Measurements from ENCODE around the gene STK32A.

The STK32A gene

DNA sequence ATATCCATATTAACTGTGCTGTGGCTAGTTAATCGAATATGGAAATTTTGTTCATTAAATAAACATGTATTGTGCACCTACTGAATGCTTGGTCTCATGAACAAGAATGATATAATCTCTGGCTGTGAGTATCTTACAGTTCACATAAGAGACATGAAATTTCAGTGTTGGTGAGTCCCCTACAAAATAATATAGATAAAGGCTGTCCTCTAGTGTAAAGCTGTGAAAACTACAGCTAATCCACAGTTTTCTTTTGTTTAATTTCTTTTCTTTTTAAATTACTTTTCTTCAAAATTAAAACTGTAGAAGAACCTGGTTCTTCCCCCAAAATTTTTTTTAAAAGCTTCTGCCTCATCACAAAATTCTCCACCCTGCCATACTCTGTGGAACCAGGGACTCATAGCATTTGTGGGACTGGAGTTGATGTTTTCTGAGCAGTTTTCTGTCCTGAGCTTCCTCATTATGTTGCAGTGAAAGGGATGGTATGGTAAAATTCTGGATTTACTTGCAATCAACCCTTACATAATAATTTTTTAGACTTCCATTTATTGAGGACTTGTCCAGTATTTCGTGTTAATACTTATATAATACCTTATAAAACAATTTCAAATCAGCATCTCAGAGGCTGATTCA lies 135.0 kb downstream of the STK32A start:
- Histone ChIP-seq H3K4me1 (ENCODE audit: insufficient read depth, low read length) (no peaks in the 10 kb centered on the region), H3K9me3 (ENCODE audit: low read length) (no peaks in the 10 kb centered on the region), H3K27me3 (ENCODE audit: insufficient read depth, low read length) (no peaks in the 10 kb centered on the region), H3K36me3 (ENCODE audit: insufficient read depth, low read length) (peaks cover 5% of the 10 kb centered on the region), H2AFZ (ENCODE audit: low read depth, low read length) (no peak overlapping the region), H3K4me3 (ENCODE audit: low read length) (no peak overlapping the region)

DNA sequence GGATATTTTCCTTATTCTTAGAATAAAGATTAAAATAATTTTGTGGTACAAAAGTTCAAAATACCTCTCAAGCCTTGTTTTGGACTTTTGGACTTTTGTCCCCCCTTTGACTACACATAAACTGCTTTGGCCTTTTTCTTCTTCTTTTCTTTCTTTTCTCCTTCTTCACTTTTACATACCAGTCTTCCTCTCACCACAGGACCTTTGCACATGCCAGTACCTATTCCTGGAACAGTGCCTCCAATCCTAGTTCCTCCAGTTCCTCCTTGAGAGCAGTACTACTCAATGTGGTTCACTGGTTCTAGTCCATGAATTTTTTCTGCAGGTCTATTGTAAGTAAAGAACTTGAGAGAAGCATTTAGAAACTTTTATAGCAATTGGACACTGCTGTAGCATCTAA lies 136.5 kb downstream of the STK32A start:
- Histone ChIP-seq H3K4me3 (ENCODE audit: low read length) (no peak overlapping the region), H3K4me1 (ENCODE audit: insufficient read depth, low read length) (no peaks in the 10 kb centered on the region), H3K36me3 (ENCODE audit: insufficient read depth, low read length) (peaks cover 5% of the 10 kb centered on the region), H3K27me3 (ENCODE audit: insufficient read depth, low read length) (no peaks in the 10 kb centered on the region), H2AFZ (ENCODE audit: low read depth, low read length) (no peak overlapping the region), H3K9me3 (ENCODE audit: low read length) (no peaks in the 10 kb centered on the region)

DNA sequence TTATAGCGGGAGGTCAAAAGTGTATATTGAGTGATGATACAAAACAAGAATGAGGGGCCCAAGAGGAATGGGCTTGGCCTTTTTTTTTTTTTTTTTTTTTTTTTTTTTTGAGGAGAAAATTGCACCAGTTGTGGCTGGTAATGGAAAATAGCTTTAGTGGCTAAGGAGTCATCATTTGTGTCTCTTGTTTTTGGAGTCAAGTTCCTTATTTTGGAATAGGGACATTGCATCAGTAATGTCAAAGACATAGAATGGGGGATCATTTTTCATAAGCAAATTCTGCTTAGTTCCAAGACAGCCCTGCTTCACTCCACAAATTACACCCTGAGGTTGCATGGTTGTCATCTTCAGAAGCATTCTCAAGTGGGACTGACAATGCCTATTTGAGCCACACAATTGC lies 137.4 kb downstream of the STK32A start:
- H3K27me3 ChIP-seq (ENCODE audit: insufficient read depth, low read length): no peaks in the 10 kb centered on the region
- no peaks in the 10 kb centered on the region for H3K9me3 ChIP-seq (ENCODE audit: low read length)
- H3K4me1 ChIP-seq (ENCODE audit: insufficient read depth, low read length): no peaks in the 10 kb centered on the region
- no peak overlapping the region for H3K4me3 ChIP-seq (ENCODE audit: low read length)
- H2AFZ ChIP-seq (ENCODE audit: low read depth, low read length): no peak overlapping the region
- peaks cover 5% of the 10 kb centered on the region for H3K36me3 ChIP-seq (ENCODE audit: insufficient read depth, low read length)

DNA sequence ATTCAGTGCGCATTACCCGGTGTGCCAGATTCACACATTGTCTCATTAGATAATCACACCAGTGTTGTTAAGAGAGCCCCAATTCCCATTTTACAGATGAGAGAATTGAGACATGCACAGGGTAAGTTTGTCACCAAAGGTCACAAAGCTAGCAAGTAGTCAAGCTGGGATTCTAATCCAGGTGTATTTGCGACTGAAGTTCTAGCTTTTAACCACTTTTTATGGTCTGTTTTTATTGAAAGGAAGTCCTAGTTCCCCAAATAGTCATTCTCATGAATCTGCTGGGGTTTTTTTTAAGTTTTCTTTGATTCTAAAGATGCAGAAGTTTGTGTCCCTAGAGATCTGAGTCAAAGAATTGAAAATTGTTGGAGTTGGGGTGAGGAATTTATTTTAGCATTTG lies 138.5 kb downstream of the STK32A start:
- H3K27me3 ChIP-seq (ENCODE audit: insufficient read depth, low read length): no peaks in the 10 kb centered on the region
- no peaks in the 10 kb centered on the region for H3K4me1 ChIP-seq (ENCODE audit: insufficient read depth, low read length)
- no peak overlapping the region for H2AFZ ChIP-seq (ENCODE audit: low read depth, low read length)
- no peak overlapping the region for H3K4me3 ChIP-seq (ENCODE audit: low read length)
- peaks cover 5% of the 10 kb centered on the region for H3K36me3 ChIP-seq (ENCODE audit: insufficient read depth, low read length)
- H3K9me3 ChIP-seq (ENCODE audit: low read length): peaks cover 3% of the 10 kb centered on the region

DNA sequence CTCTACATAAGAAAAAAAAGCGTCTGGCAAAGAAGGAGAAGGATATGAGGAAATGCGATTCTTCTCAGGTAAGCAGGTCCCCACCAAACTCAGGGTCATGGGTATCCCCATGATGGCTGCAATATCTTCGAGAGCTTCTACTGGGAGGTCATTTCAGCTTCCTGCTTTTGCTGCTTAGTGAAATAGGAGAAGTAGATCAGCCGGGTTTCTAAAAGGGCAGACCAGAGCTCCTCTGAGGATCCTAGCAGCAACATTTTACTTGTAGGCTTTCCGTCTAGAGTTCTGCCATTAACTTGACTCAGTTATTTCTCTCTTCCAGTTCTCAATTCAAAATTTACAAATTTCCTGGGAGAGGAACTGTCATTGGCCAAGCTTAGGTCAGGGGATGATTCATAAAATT lies 140.3 kb downstream of the STK32A start:
- no peak overlapping the region for H2AFZ ChIP-seq (ENCODE audit: low read depth, low read length)
- H3K4me1 ChIP-seq (ENCODE audit: insufficient read depth, low read length): no peaks in the 10 kb centered on the region
- H3K4me3 ChIP-seq (ENCODE audit: low read length): no peak overlapping the region
- no peaks in the 10 kb centered on the region for H3K27me3 ChIP-seq (ENCODE audit: insufficient read depth, low read length)
- H3K9me3 ChIP-seq (ENCODE audit: low read length): peaks cover 4% of the 10 kb centered on the region
- peaks cover 5% of the 10 kb centered on the region for H3K36me3 ChIP-seq (ENCODE audit: insufficient read depth, low read length)

DNA sequence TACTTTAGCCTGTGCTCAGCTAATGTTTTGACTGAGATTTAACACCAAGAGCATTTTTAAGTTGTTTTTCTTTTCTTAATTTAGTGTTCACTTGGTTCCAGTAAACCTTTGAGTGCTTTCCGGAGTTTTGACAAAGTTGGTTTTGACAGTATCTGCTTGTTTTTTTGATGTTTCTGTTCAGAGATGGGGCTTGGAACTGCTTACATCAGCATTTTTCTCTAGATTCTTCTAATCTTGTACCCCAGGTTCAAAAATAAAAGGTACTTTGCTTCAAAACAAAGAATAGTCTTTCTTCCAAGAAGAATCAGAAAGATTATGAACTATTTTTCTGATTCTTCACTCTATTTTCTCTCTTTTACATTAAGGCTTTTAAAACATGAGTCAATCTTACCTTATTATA lies 142.9 kb downstream of the STK32A start:
- H3K9me3 ChIP-seq (ENCODE audit: low read length): peaks cover 6% of the 10 kb centered on the region
- no peak overlapping the region for H3K4me3 ChIP-seq (ENCODE audit: low read length)
- peaks cover 5% of the 10 kb centered on the region for H3K36me3 ChIP-seq (ENCODE audit: insufficient read depth, low read length)
- H3K27me3 ChIP-seq (ENCODE audit: insufficient read depth, low read length): no peaks in the 10 kb centered on the region
- H3K4me1 ChIP-seq (ENCODE audit: insufficient read depth, low read length): peaks cover 3% of the 10 kb centered on the region
- H2AFZ ChIP-seq (ENCODE audit: low read depth, low read length): no peak overlapping the region

DNA sequence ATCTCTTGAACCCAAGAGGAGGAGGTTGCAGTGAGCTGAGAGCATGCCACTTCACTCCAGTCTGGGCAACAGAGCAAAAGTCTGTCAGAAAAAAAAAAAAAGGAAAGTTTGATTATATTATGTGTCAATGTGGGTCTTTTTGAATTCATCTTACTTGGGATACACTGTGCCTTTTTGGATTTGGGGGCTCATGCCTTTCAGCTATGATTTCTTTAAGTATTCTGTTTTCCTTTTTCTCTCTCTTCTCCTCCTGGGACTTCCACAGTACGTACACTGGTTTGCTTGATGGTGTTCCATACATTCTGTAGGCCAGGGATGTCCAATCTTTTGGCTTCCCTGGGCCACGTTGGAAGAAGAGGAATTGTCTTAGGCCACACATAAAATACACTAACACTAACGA lies 146.7 kb downstream of the STK32A start:
- peaks cover 6% of the 10 kb centered on the region for H3K9me3 ChIP-seq (ENCODE audit: low read length)
- H3K4me1 ChIP-seq (ENCODE audit: insufficient read depth, low read length): peaks cover 7% of the 10 kb centered on the region
- H3K4me3 ChIP-seq (ENCODE audit: low read length): no peak overlapping the region
- H3K36me3 ChIP-seq (ENCODE audit: insufficient read depth, low read length): no peaks in the 10 kb centered on the region
- H2AFZ ChIP-seq (ENCODE audit: low read depth, low read length): no peak overlapping the region
- H3K27me3 ChIP-seq (ENCODE audit: insufficient read depth, low read length): no peaks in the 10 kb centered on the region

DNA sequence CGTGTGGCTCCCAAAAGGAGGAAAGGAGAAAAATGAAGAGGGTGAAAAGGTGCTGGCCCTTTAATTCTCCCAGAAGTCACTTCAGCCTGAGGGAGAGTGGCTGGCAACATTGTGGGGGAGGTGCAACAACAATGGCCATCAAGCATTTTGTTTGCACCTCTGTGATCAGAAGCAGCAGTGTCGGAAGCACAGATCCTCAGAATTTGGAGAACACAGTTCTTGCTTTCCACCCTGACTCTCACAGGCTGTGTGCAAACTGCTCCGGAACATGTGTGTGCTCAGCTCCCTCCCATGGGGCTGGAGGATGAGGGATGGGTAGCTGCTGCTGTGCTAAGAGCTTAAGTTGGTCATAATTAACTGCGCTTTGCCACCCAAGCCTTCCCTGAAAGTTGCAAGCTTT lies 147.9 kb downstream of the STK32A start:
- H3K27me3 ChIP-seq (ENCODE audit: insufficient read depth, low read length): no peaks in the 10 kb centered on the region
- H3K4me1 ChIP-seq (ENCODE audit: insufficient read depth, low read length): peaks cover 7% of the 10 kb centered on the region
- H3K9me3 ChIP-seq (ENCODE audit: low read length): peaks cover 6% of the 10 kb centered on the region
- no peak overlapping the region for H2AFZ ChIP-seq (ENCODE audit: low read depth, low read length)
- no peak overlapping the region for H3K4me3 ChIP-seq (ENCODE audit: low read length)
- no peaks in the 10 kb centered on the region for H3K36me3 ChIP-seq (ENCODE audit: insufficient read depth, low read length)

DNA sequence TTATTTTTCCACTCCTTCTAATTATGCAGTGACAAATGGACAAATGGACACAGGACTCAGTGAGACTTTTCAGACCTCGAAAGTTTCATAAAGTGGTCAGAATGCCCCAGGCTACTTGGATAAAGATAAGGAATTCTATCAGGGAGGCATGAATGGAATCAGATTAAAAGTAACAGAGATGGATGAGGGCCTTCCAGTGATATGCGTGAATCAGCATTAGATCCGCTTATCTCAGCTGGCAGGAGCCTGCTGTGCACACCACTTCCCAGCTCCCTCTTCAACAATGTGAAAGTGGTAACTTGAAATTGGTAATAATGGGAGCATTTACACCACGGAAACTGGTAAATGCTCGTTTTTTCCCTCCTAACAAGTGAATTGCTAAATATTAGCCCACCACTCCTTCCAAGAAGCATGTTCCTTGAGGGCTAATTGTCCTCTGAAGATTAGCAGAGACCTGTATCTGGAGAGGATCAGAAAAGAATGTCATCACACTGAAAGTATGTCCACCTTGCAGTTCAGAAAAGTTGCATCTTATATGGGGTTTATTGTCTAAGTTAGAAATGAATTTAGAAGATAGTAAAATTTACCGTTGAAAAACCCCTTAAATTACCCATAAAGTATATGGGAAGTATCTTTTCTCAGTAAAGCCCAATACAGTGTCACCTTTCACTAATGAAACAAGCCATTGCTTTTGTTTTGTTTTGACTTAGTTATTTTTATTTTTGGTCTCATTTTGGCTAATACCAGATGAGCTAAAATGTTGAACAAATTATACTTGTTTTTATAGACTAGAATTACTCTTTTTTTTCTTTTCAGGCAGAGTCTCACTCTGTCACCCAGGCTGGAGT lies 149.7 kb downstream of the STK32A start:
- Histone ChIP-seq H3K9me3 (ENCODE audit: low read length) (peaks cover 2% of the 10 kb centered on the region), H3K4me1 (ENCODE audit: insufficient read depth, low read length) (peaks cover 16% of the 10 kb centered on the region), H3K4me3 (ENCODE audit: low read length) (no peak overlapping the region), H3K36me3 (ENCODE audit: insufficient read depth, low read length) (no peaks in the 10 kb centered on the region), H2AFZ (ENCODE audit: low read depth, low read length) (no peak overlapping the region), H3K27me3 (ENCODE audit: insufficient read depth, low read length) (no peaks in the 10 kb centered on the region)

DNA sequence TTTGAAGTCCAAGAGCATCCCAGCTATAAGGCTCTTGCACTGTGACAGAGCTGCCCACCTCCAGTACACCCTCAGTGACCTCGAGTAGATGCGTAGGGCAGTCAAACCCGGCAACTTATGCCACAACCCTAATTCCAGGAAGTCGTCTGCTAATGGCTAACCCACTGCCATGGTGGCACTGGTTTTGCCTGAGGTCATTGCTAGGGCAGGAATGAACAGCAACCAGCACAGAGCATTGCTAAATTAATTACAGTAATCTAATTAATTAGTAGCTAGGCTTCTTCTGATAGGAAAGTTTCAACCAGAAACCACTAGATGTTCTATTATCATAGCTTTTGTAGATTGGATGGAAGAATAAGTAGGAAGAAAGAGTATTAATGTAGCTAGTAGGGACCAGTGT lies 152.3 kb downstream of the STK32A start:
- no peak overlapping the region for H2AFZ ChIP-seq (ENCODE audit: low read depth, low read length)
- H3K4me3 ChIP-seq (ENCODE audit: low read length): no peak overlapping the region
- peaks cover 16% of the 10 kb centered on the region for H3K4me1 ChIP-seq (ENCODE audit: insufficient read depth, low read length)
- peaks cover 13% of the 10 kb centered on the region for H3K36me3 ChIP-seq (ENCODE audit: insufficient read depth, low read length)
- H3K27me3 ChIP-seq (ENCODE audit: insufficient read depth, low read length): no peaks in the 10 kb centered on the region
- H3K9me3 ChIP-seq (ENCODE audit: low read length): no peaks in the 10 kb centered on the region

DNA sequence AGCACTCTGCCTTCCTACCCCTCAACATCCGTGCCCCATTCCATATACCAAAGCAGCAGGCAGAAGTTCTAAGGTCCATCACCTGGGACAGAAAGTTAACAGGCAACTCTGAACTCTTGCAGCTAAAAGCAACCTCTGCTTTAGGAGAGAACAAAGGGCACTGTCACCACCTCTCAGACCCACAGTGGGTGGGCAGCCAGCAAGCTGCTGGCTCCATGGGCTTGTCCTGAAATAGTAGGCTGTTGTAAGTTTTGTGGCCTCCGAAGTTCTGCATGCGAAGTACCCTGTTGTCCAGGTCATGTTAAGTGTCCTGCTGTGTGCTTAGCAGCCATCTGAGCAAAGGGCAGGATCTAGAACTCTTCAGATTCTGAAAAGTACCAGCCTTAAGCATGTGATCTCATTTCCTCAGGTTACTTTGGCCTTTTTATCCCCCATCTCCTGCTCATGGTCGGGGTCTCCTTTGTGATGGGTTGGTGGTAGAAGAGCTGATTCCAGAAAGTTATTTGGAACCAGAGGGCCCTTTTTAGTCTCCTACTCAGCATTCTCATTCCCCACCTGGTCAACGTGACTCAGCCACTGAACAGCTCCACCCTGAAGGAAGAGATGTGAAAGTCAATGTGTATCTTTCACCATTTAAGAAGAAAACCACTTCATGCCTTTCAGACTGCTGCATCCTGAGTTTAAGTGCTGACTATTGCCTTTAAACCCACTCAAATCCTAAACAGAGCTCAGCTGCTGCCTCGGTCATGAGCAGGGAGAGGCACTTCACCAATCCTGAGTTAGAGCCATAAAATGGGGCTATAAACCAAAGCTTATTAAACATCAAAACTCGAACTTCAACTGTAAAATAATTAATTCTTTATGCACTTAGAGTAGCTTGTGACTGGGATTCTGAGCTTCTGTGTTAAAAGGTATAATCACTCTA lies 153.6 kb downstream of the STK32A start:
- H3K4me1 ChIP-seq (ENCODE audit: insufficient read depth, low read length): peaks cover 9% of the 10 kb centered on the region
- peaks cover 26% of the 10 kb centered on the region for H3K36me3 ChIP-seq (ENCODE audit: insufficient read depth, low read length)
- no peaks in the 10 kb centered on the region for H3K9me3 ChIP-seq (ENCODE audit: low read length)
- H3K4me3 ChIP-seq (ENCODE audit: low read length): no peak overlapping the region
- H3K27me3 ChIP-seq (ENCODE audit: insufficient read depth, low read length): no peaks in the 10 kb centered on the region
- no peak overlapping the region for H2AFZ ChIP-seq (ENCODE audit: low read depth, low read length)

DNA sequence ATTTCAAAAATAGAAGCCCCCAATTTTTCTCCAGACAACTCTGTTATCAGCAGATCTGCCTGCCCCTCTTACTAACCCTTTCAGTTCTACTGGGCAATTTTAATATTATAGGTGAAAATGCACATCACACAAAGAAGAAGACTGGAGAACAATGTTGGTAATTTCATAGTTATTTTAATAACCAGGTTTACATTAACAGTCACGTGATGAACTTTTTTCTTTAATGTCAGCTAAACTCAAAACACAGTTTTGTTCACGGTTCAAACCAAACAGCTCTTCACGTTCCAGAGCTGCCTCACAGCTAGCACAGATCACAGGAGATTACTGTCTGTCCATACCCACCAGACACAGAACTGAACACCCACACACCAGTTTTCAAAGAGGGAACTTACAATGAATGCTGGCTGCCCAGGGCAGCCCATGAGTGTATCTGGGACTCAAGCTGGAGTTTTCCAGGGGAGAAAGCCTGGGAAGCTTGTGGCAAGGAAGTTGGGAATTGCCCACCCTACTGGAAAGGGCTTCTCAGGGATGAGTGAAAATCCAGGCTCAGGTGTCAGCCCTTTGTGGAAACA lies 155.9 kb downstream of the STK32A start:
- Histone ChIP-seq H3K9me3 (ENCODE audit: low read length) (no peaks in the 10 kb centered on the region), H3K4me3 (ENCODE audit: low read length) (no peak overlapping the region), H3K36me3 (ENCODE audit: insufficient read depth, low read length) (peaks cover 46% of the 10 kb centered on the region), H3K4me1 (ENCODE audit: insufficient read depth, low read length) (peaks cover 9% of the 10 kb centered on the region), H3K27me3 (ENCODE audit: insufficient read depth, low read length) (no peaks in the 10 kb centered on the region), H2AFZ (ENCODE audit: low read depth, low read length) (no peak overlapping the region)

DNA sequence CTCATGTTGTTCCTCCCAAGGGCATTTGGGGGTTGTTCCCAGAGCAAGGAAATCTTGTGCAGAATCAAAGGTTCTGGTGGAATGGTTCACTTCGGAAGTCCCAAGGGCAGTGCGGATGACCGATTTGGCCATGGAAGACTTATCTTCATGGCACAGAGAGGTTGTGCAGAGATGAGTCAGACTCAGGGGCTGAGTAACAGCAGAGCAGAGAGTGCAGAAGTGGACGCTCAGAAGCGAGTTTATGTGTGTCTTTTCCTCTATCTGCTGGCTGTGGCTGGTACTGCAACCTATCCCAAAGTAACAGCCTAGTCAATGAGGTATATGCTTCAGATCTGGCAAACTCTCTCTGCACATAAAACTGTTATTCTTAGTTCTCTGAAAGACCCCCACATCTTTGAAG lies 157.0 kb downstream of the STK32A start:
- no peak overlapping the region for H2AFZ ChIP-seq (ENCODE audit: low read depth, low read length)
- no peaks in the 10 kb centered on the region for H3K27me3 ChIP-seq (ENCODE audit: insufficient read depth, low read length)
- no peak overlapping the region for H3K4me3 ChIP-seq (ENCODE audit: low read length)
- peaks cover 9% of the 10 kb centered on the region for H3K4me1 ChIP-seq (ENCODE audit: insufficient read depth, low read length)
- peaks cover 56% of the 10 kb centered on the region for H3K36me3 ChIP-seq (ENCODE audit: insufficient read depth, low read length)
- no peaks in the 10 kb centered on the region for H3K9me3 ChIP-seq (ENCODE audit: low read length)

All from neuron (in vitro differentiated cells).